Panc1 (cell line): ENCODE data around the gene EHBP1. TPM values are rescaled to one million over a fixed set of nuclear protein-coding genes. Genes with fewer than 3 reads are reported as not detected.

Source experiments
- ATAC-seq: fragments of 200-7000 bp; cut with Tn5 transposase; 2 replicates; pipeline ENCODE4 v1.9.1; 2020; ENCODE audit warnings: mild to moderate bottlenecking, moderate library complexity
- BruUV-seq: library from RNA; stranded (reverse); fragments of 400-500 nt; replicated peaks from 2 replicates; lab custom pipeline; 2021; lab: Mats Ljungman, UMichigan
- CTCF ChIA-PET: fragments of 300-600 bp; sonication (Branson Sonifier 250); formaldehyde crosslinking; loops from one replicate; lab custom pipeline; 2022; ENCODE audit warnings: antibody characterized with exemption; lab: Charles Lee
- POLR2A ChIA-PET: fragments of 300-600 bp; sonication (Branson Sonifier 250); formaldehyde crosslinking; loops from one replicate; lab custom pipeline; 2022; ENCODE audit warnings: antibody characterized with exemption; lab: Charles Lee
- DNase-seq: peaks from one replicate; pipeline ENCODE4 v3.0.0-alpha.2; 2010; ENCODE audit warnings: low read depth, low spot score
- H3K27ac ChIP-seq: 2 replicates; pipeline ENCODE4 v1.5.1; 2011; ENCODE audit warnings: mild to moderate bottlenecking, low read length, inconsistent platforms
- H3K27me3 ChIP-seq: fragments of 200-500 bp; sonication (Bioruptor generic); 2 replicates; pipeline ENCODE4 v1.6.0; 2014; ENCODE audit warnings: low read length, inconsistent platforms; ENCODE audit not compliant: control insufficient read depth, insufficient read depth
- H3K36me3 ChIP-seq: fragments of 200-500 bp; sonication (Bioruptor generic); 2 replicates; pipeline ENCODE4 v1.5.1; 2014; ENCODE audit warnings: inconsistent platforms, mild to moderate bottlenecking, low read length, moderate library complexity; ENCODE audit not compliant: control insufficient read depth, insufficient read depth
- H3K4me1 ChIP-seq: 2 replicates; pipeline ENCODE4 v1.5.1; 2011; ENCODE audit warnings: inconsistent platforms, mild to moderate bottlenecking, low read length, moderate library complexity; ENCODE audit not compliant: control insufficient read depth, insufficient read depth
- H3K4me3 ChIP-seq, 2 experiments: 2 replicates each; pipeline ENCODE4 v1.5.1; 2011 to 2012; ENCODE audit warnings: low read depth in 2 of 2, low read length in 2 of 2, mild to moderate bottlenecking in 2 of 2, inconsistent platforms in 1 of 2, moderate library complexity in 1 of 2
- H3K9me3 ChIP-seq: fragments of 200-500 bp; sonication (Bioruptor generic); 2 replicates; pipeline ENCODE4 v1.5.1; 2014; ENCODE audit warnings: low read depth, mild to moderate bottlenecking, inconsistent platforms, low read length, moderate library complexity; ENCODE audit not compliant: control insufficient read depth, insufficient read depth
- POLR2AphosphoS5 ChIP-seq: IDR thresholded peaks from 2 replicates; pipeline ENCODE4 v1.6.1; 2012; ENCODE audit warnings: mild to moderate bottlenecking, low read depth, low read length, moderate library complexity
- SIN3A ChIP-seq: IDR thresholded peaks from 2 replicates; pipeline ENCODE4 v1.6.1; 2012; ENCODE audit warnings: low read depth, mild to moderate bottlenecking, low read length, moderate library complexity, borderline replicate concordance; ENCODE audit not compliant: insufficient read depth
- TCF7L2 ChIP-seq: IDR thresholded peaks from 2 replicates; pipeline ENCODE4 v1.6.1; 2011; ENCODE audit warnings: mild to moderate bottlenecking, low read depth, low read length, inconsistent platforms
- in situ Hi-C: cut with HindIII; loops from 2 replicates; pipeline ENCODE4 v1.10.0; 2016; ENCODE audit warnings: low sequenced_read_pairs, low pct_unique_long_range_greater_than_20kb
- intact Hi-C: fragments of 100-400 bp; cut with micrococcal nuclease; formaldehyde crosslinking; loops from one replicate; pipeline ENCODE4 v1.10.0; 2022; ENCODE audit not compliant: unreplicated experiment
- total RNA-seq: library from RNA; stranded (reverse); gene quantifications from one replicate; pipeline ENCODE4 v1.2.1, GENCODE V29; 2021; ENCODE audit not compliant: unreplicated experiment
- TF ChIP-seq, protein P1 (sequence below): fragments of 450-650 bp; IDR thresholded peaks from 2 replicates; pipeline ENCODE4 v1.5.1; 2017; ENCODE audit warnings: mild to moderate bottlenecking
- TF ChIP-seq, protein P2 (sequence below), 2 experiments: IDR thresholded peaks; 2 replicates each; pipeline ENCODE4 v1.6.1; 2011 to 2012; ENCODE audit warnings: low read depth in 2 of 2, control low read depth in 1 of 2, low read length in 1 of 2, mild to moderate bottlenecking in 1 of 2, moderate library complexity in 1 of 2; ENCODE audit not compliant: insufficient read depth in 1 of 2

EHBP1 gene
- total RNA-seq, 1 experiment from 2014 or later: 46.1 TPM

DNA sequence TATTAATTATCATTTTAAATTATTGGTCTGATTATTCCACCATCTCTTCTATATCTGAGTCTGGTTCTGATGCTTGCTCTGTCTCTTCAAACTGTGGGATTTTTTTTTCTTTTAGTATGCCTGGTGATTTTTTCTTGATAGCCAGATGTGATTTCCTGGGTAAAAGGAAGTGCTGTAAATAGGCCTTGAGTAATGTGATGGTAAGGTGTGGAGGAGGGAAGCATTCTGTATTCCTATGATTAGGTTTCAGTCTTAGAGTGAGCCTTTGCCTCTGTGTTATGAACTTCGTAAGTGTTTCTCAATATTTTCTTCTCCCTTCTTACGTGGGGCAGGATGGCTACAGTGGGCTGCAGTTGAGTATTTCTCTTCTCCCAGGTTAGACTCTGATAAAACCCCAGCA, 103.0 kb downstream of the EHBP1 start:
- Histone ChIP-seq H3K4me1 (no peaks in the 10 kb centered on the region), H3K36me3 (no peaks in the 10 kb centered on the region), H3K27me3 (no peaks in the 10 kb centered on the region), H3K27ac (no peak overlapping the region), H3K4me3 (no peak overlapping the region), H3K9me3 (no peaks in the 10 kb centered on the region)
- intact Hi-C loops (no loop called here), in situ Hi-C loops (no loop called here)
- no peak for DNase-seq
- CTCF ChIA-PET: interaction anchor here (0.7 kb wide), 1 partner anchor 10 kb away, joined by 10 read pairs; no protein-coding TSS in a partner anchor
- no peak for ATAC-seq
- BruUV-seq: no TSS peak
- TF ChIP-seq, protein P1, sequence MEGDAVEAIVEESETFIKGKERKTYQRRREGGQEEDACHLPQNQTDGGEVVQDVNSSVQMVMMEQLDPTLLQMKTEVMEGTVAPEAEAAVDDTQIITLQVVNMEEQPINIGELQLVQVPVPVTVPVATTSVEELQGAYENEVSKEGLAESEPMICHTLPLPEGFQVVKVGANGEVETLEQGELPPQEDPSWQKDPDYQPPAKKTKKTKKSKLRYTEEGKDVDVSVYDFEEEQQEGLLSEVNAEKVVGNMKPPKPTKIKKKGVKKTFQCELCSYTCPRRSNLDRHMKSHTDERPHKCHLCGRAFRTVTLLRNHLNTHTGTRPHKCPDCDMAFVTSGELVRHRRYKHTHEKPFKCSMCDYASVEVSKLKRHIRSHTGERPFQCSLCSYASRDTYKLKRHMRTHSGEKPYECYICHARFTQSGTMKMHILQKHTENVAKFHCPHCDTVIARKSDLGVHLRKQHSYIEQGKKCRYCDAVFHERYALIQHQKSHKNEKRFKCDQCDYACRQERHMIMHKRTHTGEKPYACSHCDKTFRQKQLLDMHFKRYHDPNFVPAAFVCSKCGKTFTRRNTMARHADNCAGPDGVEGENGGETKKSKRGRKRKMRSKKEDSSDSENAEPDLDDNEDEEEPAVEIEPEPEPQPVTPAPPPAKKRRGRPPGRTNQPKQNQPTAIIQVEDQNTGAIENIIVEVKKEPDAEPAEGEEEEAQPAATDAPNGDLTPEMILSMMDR: no peak
- TF ChIP-seq POLR2AphosphoS5: no peak
- TF ChIP-seq, protein P2, sequence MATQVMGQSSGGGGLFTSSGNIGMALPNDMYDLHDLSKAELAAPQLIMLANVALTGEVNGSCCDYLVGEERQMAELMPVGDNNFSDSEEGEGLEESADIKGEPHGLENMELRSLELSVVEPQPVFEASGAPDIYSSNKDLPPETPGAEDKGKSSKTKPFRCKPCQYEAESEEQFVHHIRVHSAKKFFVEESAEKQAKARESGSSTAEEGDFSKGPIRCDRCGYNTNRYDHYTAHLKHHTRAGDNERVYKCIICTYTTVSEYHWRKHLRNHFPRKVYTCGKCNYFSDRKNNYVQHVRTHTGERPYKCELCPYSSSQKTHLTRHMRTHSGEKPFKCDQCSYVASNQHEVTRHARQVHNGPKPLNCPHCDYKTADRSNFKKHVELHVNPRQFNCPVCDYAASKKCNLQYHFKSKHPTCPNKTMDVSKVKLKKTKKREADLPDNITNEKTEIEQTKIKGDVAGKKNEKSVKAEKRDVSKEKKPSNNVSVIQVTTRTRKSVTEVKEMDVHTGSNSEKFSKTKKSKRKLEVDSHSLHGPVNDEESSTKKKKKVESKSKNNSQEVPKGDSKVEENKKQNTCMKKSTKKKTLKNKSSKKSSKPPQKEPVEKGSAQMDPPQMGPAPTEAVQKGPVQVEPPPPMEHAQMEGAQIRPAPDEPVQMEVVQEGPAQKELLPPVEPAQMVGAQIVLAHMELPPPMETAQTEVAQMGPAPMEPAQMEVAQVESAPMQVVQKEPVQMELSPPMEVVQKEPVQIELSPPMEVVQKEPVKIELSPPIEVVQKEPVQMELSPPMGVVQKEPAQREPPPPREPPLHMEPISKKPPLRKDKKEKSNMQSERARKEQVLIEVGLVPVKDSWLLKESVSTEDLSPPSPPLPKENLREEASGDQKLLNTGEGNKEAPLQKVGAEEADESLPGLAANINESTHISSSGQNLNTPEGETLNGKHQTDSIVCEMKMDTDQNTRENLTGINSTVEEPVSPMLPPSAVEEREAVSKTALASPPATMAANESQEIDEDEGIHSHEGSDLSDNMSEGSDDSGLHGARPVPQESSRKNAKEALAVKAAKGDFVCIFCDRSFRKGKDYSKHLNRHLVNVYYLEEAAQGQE (IDR thresholded peaks at IDR 0.05; ENCODE audit: insufficient read depth in 1 of 2, low read depth in 2 of 2, low read length in 1 of 2): no peak
- TF ChIP-seq SIN3A: no peak
- TF ChIP-seq TCF7L2: no peak
- POLR2A ChIA-PET: no interaction called here

DNA sequence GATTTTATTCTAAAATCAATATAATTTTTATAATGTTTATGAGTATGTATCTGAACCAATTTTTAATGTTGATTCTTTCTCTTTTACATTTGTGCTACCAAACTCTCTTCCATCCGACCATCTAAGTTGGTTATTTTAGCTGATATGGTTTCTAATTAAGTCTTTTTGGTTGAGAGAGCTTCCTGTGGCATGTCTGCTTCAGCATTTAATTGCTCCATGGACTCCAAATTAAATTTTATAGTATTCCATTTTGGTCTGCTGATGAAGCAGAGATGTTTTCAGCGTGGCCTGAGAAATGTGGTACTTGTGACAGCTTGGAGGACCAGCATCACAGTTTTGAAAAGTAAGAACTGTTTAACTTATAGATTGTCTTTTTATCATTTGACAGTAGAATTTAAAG, 105.6 kb downstream of the EHBP1 start:
- ATAC-seq: no peak
- CTCF ChIA-PET: no interaction called here
- intact Hi-C loops (no loop called here), in situ Hi-C loops (no loop called here)
- POLR2A ChIA-PET: no interaction called here
- BruUV-seq: no TSS peak
- no peaks in the 10 kb centered on the region for H3K36me3 ChIP-seq
- H3K4me1 ChIP-seq: no peaks in the 10 kb centered on the region
- DNase-seq: no peak
- no peak overlapping the region for H3K4me3 ChIP-seq
- no peaks in the 10 kb centered on the region for H3K27me3 ChIP-seq
- H3K9me3 ChIP-seq: no peaks in the 10 kb centered on the region
- TF ChIP-seq TCF7L2 (no peak), POLR2AphosphoS5 (no peak), SIN3A (no peak)
- TF ChIP-seq, protein P1: no peak
- TF ChIP-seq, protein P2 (IDR thresholded peaks at IDR 0.05; ENCODE audit: insufficient read depth in 1 of 2, low read depth in 2 of 2, low read length in 1 of 2): no peak
- H3K27ac ChIP-seq: no peak overlapping the region
